Subcutaneous adipose tissue (tissue), 4 donors: ENCODE results near the gene KRTAP21-3. TPM values are rescaled to one million over a fixed set of nuclear protein-coding genes. Genes with fewer than 3 reads are reported as not detected.
"Not testable (repeated sequence)": the region's sequence is repeated elsewhere in the genome, so short reads cannot be mapped to it uniquely, and the experiment has no call there.

Source experiments
- total RNA-seq, 4 donors: library from RNA; depleted of rRNA; stranded (reverse); fragments of >200 nt; gene quantifications; one replicate each; pipeline ENCODE4 v1.1.0, GENCODE V29; 2016
- TF ChIP-seq, protein P1 (sequence below): fragments of 450-650 bp; IDR thresholded peaks from one replicate; pipeline ENCODE4 v1.5.1; 2016; ENCODE audit warnings: low read depth, mild to moderate bottlenecking, control low read depth, antibody characterized with exemption, moderate library complexity

KRTAP21-3 gene
- total RNA-seq: not detected

DNA sequence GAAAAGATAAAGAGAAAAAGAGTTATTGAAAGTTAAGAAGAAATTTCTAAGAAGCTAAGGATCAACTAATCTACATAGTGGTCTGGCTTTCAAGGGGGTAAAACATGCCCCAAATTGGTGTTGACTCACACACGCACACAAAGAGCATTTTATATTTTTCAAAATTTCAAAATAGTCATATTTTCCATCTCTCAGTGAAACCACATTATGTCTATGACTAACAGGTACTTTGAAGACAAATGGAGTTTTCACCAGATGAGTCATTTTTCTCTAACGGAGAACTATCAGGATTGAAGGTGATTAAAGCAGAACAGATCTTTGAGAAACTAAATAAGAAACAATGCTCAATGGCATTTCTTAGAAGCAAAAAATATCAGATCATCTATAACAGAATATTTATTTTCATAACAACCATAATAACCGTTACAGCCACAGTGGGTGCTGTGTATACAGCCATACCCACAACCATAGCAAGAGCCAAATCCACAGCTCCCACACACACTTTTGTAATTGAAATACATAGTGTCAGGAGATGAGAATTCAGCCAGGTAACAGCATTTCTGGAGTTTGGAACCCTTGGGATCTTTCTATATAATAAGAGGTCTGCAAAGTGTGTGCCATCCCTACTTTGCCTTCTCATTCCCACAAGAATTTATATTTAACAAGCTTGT, at the start of gene KRTAP21-3:
Gene KRTAP21-3, minus strand, starts transcription at position 539 of the 671 bp plus-strand sequence. Its CDS starts 18 bp downstream, at position 521.
- TF ChIP-seq, protein P1, sequence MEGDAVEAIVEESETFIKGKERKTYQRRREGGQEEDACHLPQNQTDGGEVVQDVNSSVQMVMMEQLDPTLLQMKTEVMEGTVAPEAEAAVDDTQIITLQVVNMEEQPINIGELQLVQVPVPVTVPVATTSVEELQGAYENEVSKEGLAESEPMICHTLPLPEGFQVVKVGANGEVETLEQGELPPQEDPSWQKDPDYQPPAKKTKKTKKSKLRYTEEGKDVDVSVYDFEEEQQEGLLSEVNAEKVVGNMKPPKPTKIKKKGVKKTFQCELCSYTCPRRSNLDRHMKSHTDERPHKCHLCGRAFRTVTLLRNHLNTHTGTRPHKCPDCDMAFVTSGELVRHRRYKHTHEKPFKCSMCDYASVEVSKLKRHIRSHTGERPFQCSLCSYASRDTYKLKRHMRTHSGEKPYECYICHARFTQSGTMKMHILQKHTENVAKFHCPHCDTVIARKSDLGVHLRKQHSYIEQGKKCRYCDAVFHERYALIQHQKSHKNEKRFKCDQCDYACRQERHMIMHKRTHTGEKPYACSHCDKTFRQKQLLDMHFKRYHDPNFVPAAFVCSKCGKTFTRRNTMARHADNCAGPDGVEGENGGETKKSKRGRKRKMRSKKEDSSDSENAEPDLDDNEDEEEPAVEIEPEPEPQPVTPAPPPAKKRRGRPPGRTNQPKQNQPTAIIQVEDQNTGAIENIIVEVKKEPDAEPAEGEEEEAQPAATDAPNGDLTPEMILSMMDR: no peak

GRCh38 chr21:30760776-30761175, 42.2 kb upstream of the KRTAP21-3 start:
- TF ChIP-seq, protein P1: no peak

GRCh38 chr21:30758306-30758705, 39.7 kb upstream of the KRTAP21-3 start:
- TF ChIP-seq, protein P1: no peak

DNA sequence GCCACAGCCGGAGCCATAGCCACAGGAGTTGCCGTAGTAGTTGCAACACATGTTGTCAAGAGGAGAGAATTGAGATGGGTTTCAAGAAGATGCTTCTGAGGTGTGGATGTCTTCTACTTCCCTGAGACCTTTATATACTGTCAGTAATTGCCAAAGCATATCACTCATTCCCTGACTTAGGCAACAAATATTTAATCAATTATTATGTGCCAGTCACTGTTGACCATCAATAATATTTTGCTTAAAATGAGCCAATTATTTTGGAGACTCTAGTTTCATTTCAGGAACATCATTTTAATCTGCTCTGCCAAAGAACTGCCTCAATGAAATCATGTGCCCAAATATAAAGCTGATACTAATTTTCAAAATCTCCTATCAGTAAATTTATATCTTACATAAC, 36.8 kb upstream of the KRTAP21-3 start, which contains the start of gene KRTAP21-1:
Gene KRTAP21-1, minus strand, starts transcription at position 101 of the 400 bp plus-strand sequence. Its CDS starts 50 bp downstream, at position 51.
- TF ChIP-seq, protein P1: not testable (repeated sequence)

- TF ChIP-seq, protein P1: no peak
These were observed 28.6 kb upstream of the KRTAP21-3 start, which contains the start of gene KRTAP21-2 for GRCh38 chr21:30747159-30747558. Gene KRTAP21-2 (minus strand): TSS chr21:30747259. CDS start chr21:30747202, 57 bp downstream.

GRCh38 chr21:30740462-30740861, 21.9 kb upstream of the KRTAP21-3 start:
- TF ChIP-seq, protein P1: no peak

DNA sequence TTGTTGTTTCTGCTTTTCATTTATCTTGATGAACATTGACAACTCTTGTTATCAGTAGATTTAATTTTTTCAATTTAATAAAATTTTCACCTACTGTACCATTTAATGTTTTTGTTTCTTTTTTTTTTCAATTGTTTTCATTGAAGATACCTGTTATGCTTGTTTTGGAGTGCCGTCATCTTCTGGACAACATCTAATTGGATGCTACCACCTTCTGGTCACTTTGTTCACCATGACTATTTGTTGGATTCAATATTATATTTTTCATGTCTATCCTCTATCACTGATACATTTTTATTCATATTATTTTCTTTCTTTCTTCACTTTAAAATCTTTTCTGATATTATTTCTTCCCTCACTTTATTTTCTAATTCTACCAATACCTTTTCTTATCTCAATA, 14.4 kb upstream of the KRTAP21-3 start:
- TF ChIP-seq, protein P1: no peak
